Lower leg skin (tissue), 4 donors: Measurements from ENCODE around the gene LCK. TPM values are rescaled to one million over a fixed set of nuclear protein-coding genes. Genes with fewer than 3 reads are reported as not detected.

Experiments
- DNase-seq, 2 donors: peaks; one replicate each; pipeline ENCODE4 v3.0.0-alpha.2; 2019; ENCODE audit warnings: low spot score in 2 of 2
- H3K4me3 ChIP-seq: fragments of 200-600 bp; sonication (generic); 2 replicates; pipeline ENCODE4 v1.5.1; 2017; ENCODE audit warnings: mild to moderate bottlenecking, low read depth; ENCODE audit not compliant: poor library complexity, severe bottlenecking
- CTCF ChIP-seq, 3 donors: fragments of 450-650 bp; IDR thresholded peaks; one replicate each; pipeline ENCODE4 v1.5.1; 2016; ENCODE audit warnings: antibody characterized with exemption in 3 of 3, mild to moderate bottlenecking in 3 of 3, moderate library complexity in 2 of 3
- POLR2A ChIP-seq, 2 donors: fragments of 450-650 bp; IDR thresholded peaks; one replicate each; pipeline ENCODE4 v1.6.1; 2016 to 2017; ENCODE audit warnings: antibody characterized with exemption in 2 of 2, mild to moderate bottlenecking in 1 of 2, moderate library complexity in 1 of 2
- WGBS, 2 donors: methylation state at CpG; one replicate each; pipeline ENCODE4 v1.1.5; 2018; 5-methylcytosine and 5-hydroxymethylcytosine counted together
- intact Hi-C: fragments of 100-400 bp; cut with DNase I; formaldehyde crosslinking; loops from one replicate; pipeline ENCODE4 v1.15.0; 2023; ENCODE audit warnings: low total_unique reads
- total RNA-seq, 4 donors: library from RNA; depleted of rRNA; stranded (reverse); fragments of >200 nt; gene quantifications; one replicate each; pipeline ENCODE4 v1.1.0, GENCODE V29; 2016

The LCK gene
- total RNA-seq, 4 donors from 2014 or later = 0.25 to 3.0 (median 2.0) TPM

GRCh38 chr1:32266921-32267591, 16.0 kb downstream of the LCK start:
- TF ChIP-seq POLR2A (IDR thresholded peaks at IDR 0.05) = no peak
- TF ChIP-seq CTCF (IDR thresholded peaks at IDR 0.05) = no peak
- DNase-seq = no peak
- no peak overlapping the region for H3K4me3 ChIP-seq
- 64 to 76% methylated on average over 7 of the region's 7 CpGs for WGBS, 2 donors
- intact Hi-C loops = no loop called here

GRCh38 chr1:32269744-32270143, 18.7 kb downstream of the LCK start:
- no peak for DNase-seq
- TF ChIP-seq CTCF (IDR thresholded peaks at IDR 0.05) (no peak), POLR2A (IDR thresholded peaks at IDR 0.05) (no peak)
- no peak overlapping the region for H3K4me3 ChIP-seq
- intact Hi-C loops = no loop called here

GRCh38 chr1:32272557-32273390, 21.7 kb downstream of the LCK start:
- 57 to 64% methylated on average over 7 of the region's 7 CpGs for WGBS, 2 donors
- no peak for TF ChIP-seq POLR2A (IDR thresholded peaks at IDR 0.05)
- DNase-seq = no peak
- intact Hi-C loops = no loop called here
- no peak overlapping the region for H3K4me3 ChIP-seq

GRCh38 chr1:32273391-32274208, 22.5 kb downstream of the LCK start:
- WGBS, 2 donors = 41 to 45% methylated on average over 10 of the region's 10 CpGs
- intact Hi-C loops = no loop called here
- H3K4me3 ChIP-seq = no peak overlapping the region
- TF ChIP-seq POLR2A (IDR thresholded peaks at IDR 0.05) = no peak
- no peak for TF ChIP-seq CTCF (IDR thresholded peaks at IDR 0.05)
- no peak for DNase-seq

GRCh38 chr1:32274646-32275340, 23.7 kb downstream of the LCK start:
- intact Hi-C loops = no loop called here
- 73 to 88% methylated on average over 31 of the region's 31 CpGs for WGBS, 2 donors
- DNase-seq = no peak

More at GRCh38 chr1:32274646-32275340, 23.7 kb downstream of the LCK start:
- H3K4me3 ChIP-seq = no peak overlapping the region
- TF ChIP-seq POLR2A (IDR thresholded peaks at IDR 0.05) (no peak), CTCF (IDR thresholded peaks at IDR 0.05) (no peak)
